Esophagus squamous epithelium (tissue), 5 donors: ENCODE data around the gene PTK6. TPM values are rescaled to one million over a fixed set of nuclear protein-coding genes. Genes with fewer than 3 reads are reported as not detected.

Experiments used
- DNase-seq: peaks from one replicate; lab custom pipeline; 2025; lab: John Stamatoyannopoulos, UW
- H3K27ac ChIP-seq, 4 donors: fragments of 200-600 bp; sonication (generic); one replicate each; pipeline ENCODE4 v1.5.1; 2016 to 2019; ENCODE audit warnings: mild to moderate bottlenecking in 1 of 4
- H3K27me3 ChIP-seq, 4 donors: fragments of 200-600 bp; sonication (generic); 1 replicate in 3 of 4; 2 replicates in 1 of 4; pipeline versions ENCODE4 v1.5.1 to v1.6.0; 2017 to 2021; ENCODE audit warnings: antibody characterized with exemption in 1 of 4
- H3K36me3 ChIP-seq, 3 donors: fragments of 200-600 bp; sonication (generic); one replicate each; pipeline ENCODE4 v1.5.1; 2016 to 2019
- H3K4me1 ChIP-seq, 3 donors: fragments of 200-600 bp; sonication (generic); one replicate each; pipeline ENCODE4 v1.5.1; 2017 to 2019
- H3K4me3 ChIP-seq, 4 donors: fragments of 200-600 bp; sonication (generic); 1 replicate in 3 of 4; 2 replicates in 1 of 4; pipeline ENCODE4 v1.5.1; 2016 to 2019; ENCODE audit warnings: mild to moderate bottlenecking in 2 of 4, moderate library complexity in 1 of 4
- H3K9me3 ChIP-seq, 3 donors: fragments of 200-600 bp; sonication (generic); one replicate each; pipeline ENCODE4 v1.5.1; 2016 to 2019
- CTCF ChIP-seq, 6 experiments: fragments of 450-650 bp in 4 of 6; fragments of 200-600 bp in 2 of 6; sonication (generic) in 2 of 6; IDR thresholded peaks; one replicate each; pipeline ENCODE4 v1.5.1; 2016 to 2019; ENCODE audit warnings: antibody characterized with exemption in 6 of 6, mild to moderate bottlenecking in 4 of 6, moderate library complexity in 4 of 6
- POLR2A ChIP-seq, 4 donors: fragments of 450-650 bp; IDR thresholded peaks; one replicate each; pipeline ENCODE4 v1.6.1; 2017; ENCODE audit warnings: antibody characterized with exemption in 4 of 4, mild to moderate bottlenecking in 4 of 4, moderate library complexity in 3 of 4
- WGBS, 2 donors: methylation state at CpG; one replicate each; pipeline ENCODE4 v1.1.5; 2018; 5-methylcytosine and 5-hydroxymethylcytosine counted together
- intact Hi-C: fragments of 100-400 bp; cut with DNase I; formaldehyde crosslinking; loops from one replicate; pipeline ENCODE4 v1.15.0; 2022
- total RNA-seq, 4 donors: library from RNA; depleted of rRNA; stranded (reverse); fragments of >200 nt; gene quantifications; one replicate each; pipeline ENCODE4 v1.1.0, GENCODE V29; 2016
- donor health status: DM: yes; HTN: yes; CAD: no.

PTK6 gene
- total RNA-seq, 4 donors from 2014 or later, result 40.8 to 133 (median 49.7) TPM

- H3K4me3 ChIP-seq, result peak overlapping the region in 1 of 4 donors; percentile 42
- TF ChIP-seq POLR2A (IDR thresholded peaks at IDR 0.05) (no peak), CTCF (IDR thresholded peaks at IDR 0.05) (no peak)
- WGBS, 2 donors, result 76 to 89% methylated on average over 7 to 8 of the region's 46 CpGs
- H3K27ac ChIP-seq, result no peak overlapping the region
- H3K4me1 ChIP-seq, result peaks cover 0 to 15% (median 5%) of the 10 kb centered on the region in 3 donors
- no peaks in the 10 kb centered on the region for H3K9me3 ChIP-seq
- DNase-seq, result no peak
- H3K27me3 ChIP-seq, result no peaks in the 10 kb centered on the region
- intact Hi-C loops, result no loop called here
- H3K36me3 ChIP-seq, result peaks cover 18 to 68% (median 28%) of the 10 kb centered on the region in 3 donors
Observed at GRCh38 chr20:63566395-63567135, 29.4 kb upstream of the PTK6 start.

GRCh38 chr20:63565699-63566335 is 28.6 kb upstream of the PTK6 start:
- WGBS, 2 donors, result 86 to 96% methylated on average over 7 to 11 of the region's 43 CpGs
- Histone ChIP-seq H3K4me1 (peaks cover 0 to 15% (median 5%) of the 10 kb centered on the region in 3 donors), H3K36me3 (peaks cover 24 to 75% (median 33%) of the 10 kb centered on the region in 3 donors), H3K27me3 (no peaks in the 10 kb centered on the region), H3K27ac (no peak overlapping the region), H3K9me3 (no peaks in the 10 kb centered on the region), H3K4me3 (no peak overlapping the region)
- intact Hi-C loops, result no loop called here
- no peak for DNase-seq
- no peak for TF ChIP-seq POLR2A (IDR thresholded peaks at IDR 0.05)
- TF ChIP-seq CTCF (IDR thresholded peaks at IDR 0.05), result no peak

- intact Hi-C loops, result no loop called here
- TF ChIP-seq CTCF (IDR thresholded peaks at IDR 0.05) (no peak), POLR2A (IDR thresholded peaks at IDR 0.05) (no peak)
- Histone ChIP-seq H3K27ac (no peak overlapping the region), H3K4me3 (no peak overlapping the region), H3K36me3 (peaks cover 30 to 82% (median 40%) of the 10 kb centered on the region in 3 donors), H3K4me1 (peaks cover 0 to 15% (median 5%) of the 10 kb centered on the region in 3 donors), H3K9me3 (no peaks in the 10 kb centered on the region), H3K27me3 (no peaks in the 10 kb centered on the region)
- whole genome bisulfite sequencing, 2 donors, result 96 to 99% methylated on average over 9 to 10 of the region's 61 CpGs
- DNase-seq, result no peak
Observed at GRCh38 chr20:63565021-63565698, 28.0 kb upstream of the PTK6 start.

GRCh38 chr20:63564036-63564810 is 27.0 kb upstream of the PTK6 start:
- no CpG with 5 or more reads among the region's 62 CpGs for WGBS, 2 donors
- peaks cover 35 to 88% (median 45%) of the 10 kb centered on the region in 3 donors for H3K36me3 ChIP-seq
- H3K4me1 ChIP-seq, result peaks cover 0 to 12% (median 5%) of the 10 kb centered on the region in 3 donors
- no peaks in the 10 kb centered on the region for H3K9me3 ChIP-seq
- H3K27me3 ChIP-seq, result no peaks in the 10 kb centered on the region
- no peak overlapping the region for H3K27ac ChIP-seq
- intact Hi-C loops, result no loop called here
- no peak for DNase-seq
- TF ChIP-seq POLR2A (IDR thresholded peaks at IDR 0.05) (no peak), CTCF (IDR thresholded peaks at IDR 0.05) (no peak)
- no peak overlapping the region for H3K4me3 ChIP-seq
